UCSD-AML1 (cell line): ENCODE results near the gene AIG1.
"Not testable (repeated sequence)": the region's sequence is repeated elsewhere in the genome, so short reads cannot be mapped to it uniquely, and the experiment has no call there.

ENCODE experiments used
- DNase-seq: peaks from one replicate; lab custom pipeline; 2025; ENCODE audit not compliant: unreplicated experiment; lab: John Stamatoyannopoulos, UW

Gene AIG1

DNA sequence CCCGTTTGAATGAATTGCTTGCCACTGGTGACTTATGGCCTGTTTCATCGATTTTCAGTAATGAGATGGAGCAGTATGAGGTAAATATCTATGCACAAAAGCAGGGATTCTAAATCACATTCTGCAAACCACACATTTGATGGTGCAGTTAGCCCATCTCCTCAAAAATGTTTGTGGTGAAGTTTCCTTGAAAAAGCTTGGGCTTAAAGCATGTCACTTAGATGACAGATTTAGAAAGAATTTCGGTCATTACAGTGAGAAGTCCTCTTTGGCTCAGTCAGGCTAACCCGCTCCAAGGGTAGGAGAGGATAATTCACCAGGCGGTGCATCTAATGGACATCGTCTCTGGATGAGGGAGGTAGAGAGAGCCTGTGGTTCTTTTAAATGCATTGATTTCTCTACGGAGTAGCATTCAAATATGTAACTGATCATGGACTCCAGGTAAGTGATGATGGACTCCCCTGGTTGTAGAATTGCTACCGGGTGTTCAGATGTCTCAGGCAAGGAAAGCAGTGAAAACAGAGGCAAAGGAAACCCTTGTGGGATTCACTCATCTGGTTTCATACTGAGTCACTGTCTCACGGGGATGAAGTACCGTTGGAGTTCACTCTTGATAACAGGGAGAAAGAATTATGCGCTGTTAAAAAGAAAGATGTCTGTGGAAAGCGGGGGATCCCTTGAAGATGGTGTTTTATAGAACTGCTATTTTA, 65.3 kb downstream of the AIG1 start:
- DNase-seq: no peak

DNA sequence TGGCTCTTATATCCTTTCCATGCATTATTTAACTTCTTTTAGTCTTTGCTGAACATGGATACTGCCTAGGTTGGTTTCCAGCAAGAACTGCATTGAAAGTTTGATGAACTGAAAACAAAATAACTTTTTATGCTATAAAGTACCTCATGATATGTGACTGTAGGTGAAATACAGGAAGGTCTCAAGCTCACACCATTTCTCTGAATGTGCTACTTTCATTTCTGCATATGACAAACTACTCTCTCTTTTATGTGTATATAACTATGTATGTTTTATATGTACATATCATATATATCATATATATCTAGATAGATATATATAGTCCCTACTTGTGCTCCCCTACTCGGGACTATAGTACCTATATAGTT, 65.9 kb downstream of the AIG1 start:
- DNase-seq: no peak

DNA sequence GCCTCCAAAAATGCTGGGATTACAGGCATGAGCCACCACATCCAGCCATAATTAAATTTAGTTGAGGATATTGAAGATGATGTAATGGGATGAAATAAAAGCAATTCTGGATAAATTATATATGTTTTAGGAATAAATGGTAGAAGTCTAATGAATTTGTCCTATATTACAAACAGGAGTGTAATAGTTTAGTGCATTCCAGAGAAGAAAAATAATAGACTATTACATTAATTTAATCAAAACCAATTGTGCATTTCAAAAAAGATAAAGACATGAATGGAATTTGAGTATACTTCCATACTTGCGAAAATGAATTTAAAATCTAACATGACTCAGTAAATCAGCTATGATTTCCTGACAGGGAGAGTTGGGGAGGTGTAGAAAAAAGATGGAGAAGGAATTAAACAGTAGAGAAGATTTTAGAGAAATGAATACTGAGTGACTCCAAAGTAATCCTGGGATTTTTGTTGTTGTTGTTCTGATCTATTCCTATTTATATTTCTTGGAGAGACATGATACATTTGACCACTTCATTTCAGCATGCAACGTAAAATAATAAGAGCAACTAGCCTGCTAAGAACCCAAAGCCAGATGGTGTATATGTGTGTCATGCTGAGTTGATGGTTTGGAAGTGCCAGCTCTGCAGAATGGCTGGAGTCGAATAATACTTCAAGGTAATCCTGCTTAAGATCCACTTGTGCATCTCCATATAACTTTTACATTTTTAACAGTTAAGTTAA, 67.4 kb downstream of the AIG1 start:
- DNase-seq: no peak

DNA sequence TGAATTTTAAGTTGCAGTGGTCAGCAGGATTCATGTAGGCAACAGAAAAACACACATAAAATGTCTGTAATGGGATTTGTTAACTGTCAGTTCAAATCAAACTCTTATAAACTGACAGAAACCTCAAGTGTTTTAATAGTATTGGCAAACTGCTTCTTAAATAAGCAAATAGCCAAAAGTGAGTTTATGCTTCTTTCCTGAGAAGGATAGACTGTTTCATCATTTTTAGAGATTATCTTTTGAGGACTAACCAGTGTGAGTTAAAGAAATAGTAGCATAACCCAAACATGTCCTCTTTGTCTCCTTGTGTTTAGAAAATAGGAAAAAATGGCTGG, 68.0 kb downstream of the AIG1 start:
- no peak for DNase-seq

DNA sequence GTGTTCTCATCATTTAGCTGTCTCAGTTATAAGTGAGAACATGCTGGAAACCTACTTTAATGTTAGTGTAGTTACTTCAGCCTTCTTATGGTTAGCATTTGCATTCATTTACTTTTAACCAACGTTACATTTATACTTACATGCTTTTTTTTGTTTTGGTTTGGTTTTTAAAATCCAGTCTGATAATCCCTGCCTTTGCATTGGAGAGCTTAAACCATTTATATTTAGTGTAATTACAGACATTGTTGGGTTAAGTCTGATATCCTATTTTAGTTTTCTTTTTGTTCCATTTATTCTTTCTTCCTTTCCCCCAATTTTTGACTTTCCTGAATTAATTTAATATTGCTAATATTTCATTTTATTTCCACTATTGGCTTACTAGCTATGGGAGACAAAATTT, 70.2 kb downstream of the AIG1 start:
- no peak for DNase-seq

DNA sequence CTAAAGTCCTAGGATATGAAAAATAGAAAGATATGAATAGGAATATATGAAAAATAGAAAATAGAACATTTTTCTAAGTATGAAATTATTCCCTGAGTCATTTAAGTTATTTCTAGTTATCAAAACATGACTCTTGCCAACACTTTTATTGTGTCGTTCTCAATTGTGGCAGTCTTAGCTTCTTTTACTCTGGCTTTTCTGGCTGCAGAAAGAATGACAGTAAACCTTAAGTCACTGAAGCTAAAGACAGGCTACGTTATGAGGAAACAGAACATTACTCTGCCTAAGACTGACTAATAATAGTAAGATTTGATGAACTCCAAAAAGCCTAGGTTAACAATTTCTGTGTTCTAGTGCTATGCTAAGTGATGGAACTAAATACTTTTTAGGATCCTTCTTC, 74.6 kb downstream of the AIG1 start:
- no peak for DNase-seq

DNA sequence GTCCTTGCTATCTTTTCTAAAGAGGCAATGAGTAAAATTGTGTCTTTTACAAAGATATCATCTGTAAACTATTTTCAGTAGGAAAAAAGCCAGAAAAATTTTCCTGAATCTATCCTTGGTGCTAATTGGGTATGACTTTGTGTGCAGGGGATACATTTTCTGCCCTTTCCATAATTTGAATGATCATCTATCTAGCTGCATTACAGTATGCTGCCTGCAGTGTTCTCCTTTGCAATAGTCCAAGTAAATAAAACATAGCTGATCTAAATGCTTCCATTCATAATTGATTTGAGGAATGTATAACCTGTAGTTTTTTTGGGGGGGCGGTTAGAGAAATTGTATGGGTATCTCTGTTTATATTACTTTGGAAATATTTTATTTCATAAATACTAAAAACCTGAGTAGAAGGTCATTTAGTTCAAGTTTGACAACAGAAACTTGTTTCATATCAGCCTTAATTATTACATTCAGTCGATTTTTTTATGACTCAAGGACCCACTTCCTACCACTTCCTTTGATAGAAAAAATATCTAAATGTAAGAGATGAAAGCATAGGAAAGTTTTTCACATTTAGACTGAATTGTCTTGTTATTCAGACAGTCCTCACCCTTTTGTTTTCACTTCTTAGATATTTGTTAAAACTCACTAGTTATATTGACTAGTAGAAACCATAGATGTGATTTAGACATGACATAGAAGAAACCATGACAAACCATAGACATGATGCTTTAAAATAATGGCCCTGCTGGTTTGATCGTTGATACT, 75.3 kb downstream of the AIG1 start:
- DNase-seq: no peak

DNA sequence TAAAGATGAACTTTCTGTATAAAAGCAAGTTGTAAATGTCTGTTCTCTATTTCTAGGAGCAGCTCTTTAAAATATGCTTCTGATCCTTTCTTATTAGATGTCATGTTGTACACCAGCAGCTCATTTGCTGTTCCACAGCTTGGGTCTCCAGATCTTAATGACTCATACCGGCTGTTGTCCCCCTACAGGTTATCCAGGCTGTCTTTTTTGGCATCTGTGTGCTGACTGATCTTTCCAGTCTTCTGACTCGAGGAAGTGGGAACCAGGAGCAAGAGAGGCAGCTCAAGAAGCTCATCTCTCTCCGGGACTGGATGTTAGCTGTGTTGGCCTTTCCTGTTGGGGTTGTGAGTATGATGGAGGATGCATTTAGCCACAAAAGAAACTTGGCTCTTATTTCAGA, 76.0 kb downstream of the AIG1 start:
- DNase-seq: no peak

DNA sequence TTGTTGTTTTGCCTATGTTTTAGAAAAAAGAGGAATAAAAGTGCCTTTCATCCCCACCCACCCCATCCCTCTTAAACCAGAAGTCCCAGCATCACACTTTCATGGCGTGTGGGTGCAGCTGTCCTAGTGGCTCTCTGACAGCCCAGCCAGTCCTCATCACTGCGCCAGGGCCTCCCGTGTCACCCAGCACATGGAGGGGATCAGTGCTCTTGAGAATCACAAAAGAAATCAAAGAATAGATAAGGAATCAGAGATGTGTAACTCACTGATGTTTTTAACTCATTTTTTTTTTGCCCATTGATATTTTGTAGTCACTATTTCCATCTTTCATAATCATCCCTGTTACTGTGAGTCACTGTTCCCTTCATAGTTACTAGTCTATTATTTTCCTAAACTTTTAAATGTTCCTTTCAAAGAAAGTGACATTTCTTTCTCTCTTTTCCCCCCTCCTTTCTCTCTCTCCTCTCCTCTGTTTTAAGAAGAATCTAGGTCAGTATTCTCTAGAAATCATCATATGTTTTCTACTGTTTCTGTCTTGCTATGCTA, 78.6 kb downstream of the AIG1 start:
- no peak for DNase-seq

DNA sequence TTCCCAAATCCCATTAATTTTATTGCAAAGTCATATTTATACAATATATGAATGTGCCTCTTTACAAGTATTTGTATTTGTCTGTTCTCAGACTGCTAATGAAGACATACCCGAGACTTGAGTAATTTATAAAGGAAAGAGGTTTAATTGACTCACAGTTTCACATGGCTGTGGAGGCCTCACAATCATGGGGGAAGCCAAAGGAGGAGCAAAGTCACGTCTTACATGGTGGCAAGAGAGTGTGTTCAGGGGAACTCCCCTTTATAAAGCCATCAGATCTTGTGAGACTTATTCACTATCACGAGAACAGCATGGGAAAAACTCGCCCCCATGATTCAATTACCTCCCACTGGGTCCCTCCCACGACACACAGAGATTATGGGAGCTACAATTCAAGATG, 79.2 kb downstream of the AIG1 start:
- DNase-seq: not testable (repeated sequence)

DNA sequence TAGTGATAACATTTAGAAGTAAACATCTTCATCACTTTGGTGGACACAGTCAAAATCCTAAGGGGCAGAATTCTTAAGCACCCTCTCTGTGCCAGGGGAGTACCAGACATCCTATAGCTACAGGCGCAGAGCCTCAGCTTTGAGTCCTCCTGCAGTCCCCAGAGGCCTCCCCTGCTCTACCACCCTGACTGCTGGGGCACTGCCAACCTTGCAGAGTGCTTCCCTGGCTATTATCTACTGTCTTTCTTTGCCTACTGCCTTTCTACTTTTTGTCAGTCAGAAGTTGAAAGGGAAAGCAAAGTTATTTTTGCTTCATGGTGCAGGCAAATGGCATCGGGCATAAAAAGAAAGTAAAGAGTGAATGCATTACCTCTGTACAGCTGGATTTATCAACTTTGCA, 80.1 kb downstream of the AIG1 start:
- no peak for DNase-seq

DNA sequence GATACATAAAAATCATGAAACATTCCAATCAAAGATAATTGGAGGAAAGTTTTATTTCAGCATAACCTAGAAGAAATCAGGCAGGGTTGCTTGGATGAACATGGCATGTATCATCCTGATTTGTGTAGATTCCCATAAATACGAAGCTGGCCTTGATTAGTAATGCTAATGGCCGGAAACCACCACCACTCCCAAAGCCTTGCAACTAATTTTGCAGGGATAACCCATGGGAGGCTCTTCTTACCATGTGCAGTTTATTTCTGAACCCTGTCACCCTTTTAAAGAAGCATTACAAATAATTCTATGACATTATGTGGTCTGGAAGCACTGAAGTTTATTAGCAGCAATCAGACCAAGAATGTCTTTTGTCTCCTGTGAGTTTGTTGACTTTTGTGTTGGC, 80.8 kb downstream of the AIG1 start:
- DNase-seq: no peak

DNA sequence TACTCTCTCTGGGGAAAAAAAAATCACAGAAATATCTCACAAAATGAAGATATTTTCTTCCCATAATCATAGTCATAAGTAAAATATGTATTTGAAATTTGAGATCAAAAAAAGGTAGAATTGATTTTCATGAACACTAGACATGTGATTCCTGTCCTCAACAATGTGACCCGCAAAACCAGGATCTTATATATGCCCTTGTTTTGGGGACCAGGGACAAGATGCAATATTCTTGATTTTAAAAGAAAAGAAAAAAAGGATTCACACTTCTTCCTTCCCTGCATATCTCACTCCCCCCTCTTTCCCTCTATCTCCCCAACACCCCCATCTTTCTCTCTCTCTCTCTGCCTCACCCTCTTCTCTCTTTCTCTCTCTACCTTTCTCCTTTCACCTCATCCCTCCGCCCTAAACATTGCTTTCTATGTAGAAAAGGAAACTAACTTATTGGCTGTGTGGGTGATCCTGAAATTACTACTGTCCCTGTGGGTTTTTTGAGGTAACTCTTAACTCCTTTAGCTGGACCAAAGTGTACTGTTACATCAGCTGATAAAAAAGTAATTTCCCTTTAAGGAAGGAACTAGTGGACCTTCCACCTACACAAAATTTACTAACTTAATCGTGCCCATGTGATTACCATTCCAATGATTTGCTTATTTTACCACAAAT, 85.6 kb downstream of the AIG1 start:
- DNase-seq: no peak

DNA sequence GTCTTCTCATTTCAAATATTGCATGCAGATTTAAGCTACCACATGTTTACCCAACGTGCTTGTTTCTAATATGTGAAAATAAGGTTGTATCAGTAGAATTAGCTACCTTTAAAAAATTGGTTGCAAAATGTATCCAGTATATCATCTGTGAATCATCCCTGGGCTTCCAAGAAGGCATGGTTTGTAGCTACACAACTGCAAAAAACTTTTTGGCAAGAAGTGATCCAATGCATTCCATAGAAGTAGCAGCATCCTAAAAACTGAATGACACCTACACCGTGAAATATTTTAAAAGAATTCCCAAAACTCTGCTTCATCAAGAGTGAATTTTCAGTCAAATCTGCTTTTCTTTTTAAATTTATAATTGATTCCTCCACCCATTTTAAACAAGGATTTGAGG, 89.1 kb downstream of the AIG1 start:
- DNase-seq: no peak

DNA sequence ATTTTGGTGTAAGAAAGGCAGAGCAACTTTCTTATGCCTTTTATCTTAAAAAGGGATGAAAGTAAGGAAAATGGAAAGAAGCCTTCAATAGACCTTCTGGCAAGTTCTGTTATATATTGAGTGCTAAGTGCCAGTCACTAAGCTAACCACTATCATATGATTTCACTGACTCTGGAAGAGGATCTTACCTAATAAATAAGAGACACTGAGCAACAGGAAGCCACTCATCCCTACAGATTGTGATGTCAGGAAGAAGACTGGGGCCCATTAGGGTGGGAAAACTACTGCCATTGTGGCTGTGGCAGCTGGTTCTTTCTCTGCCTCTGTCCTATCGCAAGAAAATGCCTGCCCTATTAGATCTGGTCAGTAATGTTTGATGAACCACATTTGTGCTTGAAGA, 89.6 kb downstream of the AIG1 start:
- no peak for DNase-seq

DNA sequence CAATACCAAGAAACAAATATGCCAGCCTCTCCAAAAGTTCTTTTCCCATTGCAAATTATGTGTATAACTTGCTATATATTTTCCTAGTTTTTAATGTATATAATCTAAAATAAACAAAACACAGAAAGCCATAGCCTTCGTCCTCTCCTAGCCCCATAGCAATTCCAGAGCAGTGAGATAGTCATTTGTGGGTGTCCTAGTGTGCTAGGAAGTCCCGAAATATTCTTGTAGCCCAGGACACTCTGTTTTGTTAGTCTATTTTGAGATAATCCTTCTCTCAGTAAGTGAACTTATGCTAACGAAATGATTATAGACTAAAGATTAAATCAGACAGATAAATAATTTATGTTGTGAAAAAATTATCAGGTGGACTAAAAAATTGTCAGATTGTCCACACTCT, 90.7 kb downstream of the AIG1 start:
- no peak for DNase-seq

DNA sequence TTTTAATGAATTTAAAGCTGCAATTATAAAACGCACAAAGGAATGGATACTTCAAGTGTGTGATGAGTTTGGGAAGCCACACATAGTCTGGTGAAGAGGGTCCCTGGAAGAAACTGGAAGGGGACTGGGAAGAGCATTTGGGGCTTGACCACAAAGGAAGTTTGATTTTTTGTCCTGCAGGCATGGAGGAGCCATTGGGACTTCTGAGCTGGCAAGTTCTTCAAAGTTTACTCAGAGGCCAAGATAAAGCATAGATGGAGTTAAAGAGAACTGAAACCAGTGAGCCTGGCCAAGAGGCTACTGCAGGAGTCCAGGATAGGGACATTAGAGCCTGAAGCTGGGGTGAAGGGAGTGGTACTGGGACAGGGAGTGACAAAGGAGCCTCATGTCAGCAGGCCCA, 95.0 kb downstream of the AIG1 start:
- no peak for DNase-seq

DNA sequence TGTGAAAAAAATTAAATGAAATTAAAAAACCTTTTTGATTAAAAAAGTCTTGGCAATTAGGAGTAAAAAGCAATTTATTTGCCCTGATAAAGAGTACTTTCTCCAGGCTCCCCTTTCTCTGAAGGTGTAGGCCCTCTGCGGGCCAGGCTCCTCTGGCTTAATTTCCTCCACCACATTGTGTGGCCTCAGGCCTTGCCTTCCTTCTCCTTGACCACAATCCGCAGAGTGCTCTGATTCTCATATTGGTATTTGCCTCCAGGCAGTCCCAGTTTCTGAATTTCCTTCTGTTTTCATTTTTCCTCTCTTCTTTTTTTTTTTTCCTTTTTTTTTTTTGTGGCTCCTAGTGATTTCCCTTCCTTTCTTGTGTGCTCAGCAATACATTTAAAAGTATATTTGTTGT, 96.4 kb downstream of the AIG1 start:
- no peak for DNase-seq

DNA sequence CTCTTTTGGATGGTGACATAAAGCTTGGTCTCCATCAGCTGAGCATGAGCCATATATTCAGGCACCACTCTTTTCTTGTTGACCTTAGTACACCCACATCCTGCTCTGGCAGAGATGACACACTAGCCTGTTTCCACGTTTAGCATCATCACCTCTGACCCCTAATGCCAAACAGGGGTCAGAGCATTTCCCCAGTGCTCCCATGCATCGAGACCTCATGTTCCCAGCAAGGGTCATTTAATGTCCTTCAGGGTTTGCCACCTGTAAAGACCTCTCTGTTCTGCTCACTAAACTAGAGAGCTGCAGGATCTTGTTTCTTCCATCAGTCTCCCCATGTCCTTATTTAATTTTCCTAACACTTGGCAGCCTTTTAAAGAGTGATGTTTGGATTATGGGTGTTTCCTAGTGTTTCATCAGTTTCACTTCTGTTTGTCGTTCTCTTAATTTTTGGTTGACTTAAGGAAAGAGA, 97.5 kb downstream of the AIG1 start:
- DNase-seq: no peak

DNA sequence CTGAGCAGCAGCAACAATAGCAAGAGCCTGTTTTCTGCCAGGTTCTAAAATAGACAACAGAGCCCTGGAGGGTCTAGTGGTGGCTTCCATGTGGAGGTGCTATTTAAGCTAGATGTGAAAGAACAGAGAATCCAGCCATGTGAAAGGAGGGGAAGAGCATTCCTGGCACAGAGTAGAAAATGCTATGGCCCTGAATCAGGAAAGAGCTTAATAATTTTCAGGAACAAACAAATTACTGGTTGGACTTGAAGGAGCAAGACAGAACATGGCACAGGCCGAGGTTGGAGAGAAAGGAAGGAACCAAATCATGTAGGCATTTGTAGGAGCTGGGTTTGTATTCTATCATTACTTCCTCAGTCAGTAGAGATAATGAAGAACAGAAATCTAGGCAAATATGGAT, 98.3 kb downstream of the AIG1 start:
- DNase-seq: no peak

DNA sequence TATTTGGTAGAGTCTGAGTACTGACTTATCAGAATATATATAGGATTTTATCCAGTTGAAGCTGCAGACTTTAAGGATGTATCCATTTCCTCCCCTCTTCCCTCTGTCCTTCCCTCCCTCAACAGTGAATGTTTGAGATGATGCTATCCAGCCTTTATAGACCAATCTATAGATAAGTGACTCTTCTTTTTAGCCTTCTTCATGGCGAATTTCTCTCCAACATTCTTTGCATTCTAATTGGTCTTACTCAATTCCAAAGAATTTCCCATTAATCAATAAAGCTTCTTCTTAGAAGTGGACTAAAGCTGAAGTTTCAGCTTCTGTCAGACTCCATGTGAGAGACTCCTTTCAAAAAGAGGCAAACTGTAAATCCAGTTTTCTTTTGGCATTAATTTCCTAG, 99.3 kb downstream of the AIG1 start:
- DNase-seq: no peak
